SKM-1 treated with dmso at 0.1 percent for 144 hours (cell line): ENCODE measurements around the gene AFAP1.

Experiments used
- DNase-seq: peaks from one replicate; lab custom pipeline; 2025; ENCODE audit not compliant: unreplicated experiment; lab: John Stamatoyannopoulos, UW

Gene AFAP1

GRCh38 chr4:7968262-7968896 lies 28.7 kb upstream of the AFAP1 start:
- DNase-seq: no peak

- DNase-seq: no peak
Measured at GRCh38 chr4:7967501-7968261, 28.0 kb upstream of the AFAP1 start.

GRCh38 chr4:7967063-7967440 lies 27.4 kb upstream of the AFAP1 start:
- no peak for DNase-seq

GRCh38 chr4:7966281-7967062 lies 26.8 kb upstream of the AFAP1 start:
- no peak for DNase-seq

GRCh38 chr4:7964890-7965662 lies 25.4 kb upstream of the AFAP1 start:
- no peak for DNase-seq

DNA sequence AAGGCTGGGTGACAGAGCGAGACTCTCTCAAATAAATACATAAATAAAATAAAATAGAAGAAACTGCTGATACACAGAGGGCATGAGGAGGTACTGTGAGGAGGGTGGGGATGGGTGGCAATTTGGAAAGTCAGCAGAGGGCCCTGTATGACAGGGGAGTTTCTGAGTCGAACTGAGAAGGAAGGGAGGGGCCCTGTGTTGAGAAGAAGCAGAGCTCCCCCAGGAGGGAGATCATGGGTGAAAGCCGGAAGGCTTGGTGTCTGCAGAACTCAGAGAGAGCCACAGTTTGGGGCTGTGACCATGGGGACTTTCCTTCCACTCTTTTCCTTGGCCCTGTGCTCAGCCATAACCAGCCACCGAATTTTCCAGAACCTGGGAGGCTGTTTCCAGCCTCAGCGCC lies 24.8 kb upstream of the AFAP1 start:
- DNase-seq: no peak

GRCh38 chr4:7963691-7964090 lies 24.0 kb upstream of the AFAP1 start:
- no peak for DNase-seq

DNA sequence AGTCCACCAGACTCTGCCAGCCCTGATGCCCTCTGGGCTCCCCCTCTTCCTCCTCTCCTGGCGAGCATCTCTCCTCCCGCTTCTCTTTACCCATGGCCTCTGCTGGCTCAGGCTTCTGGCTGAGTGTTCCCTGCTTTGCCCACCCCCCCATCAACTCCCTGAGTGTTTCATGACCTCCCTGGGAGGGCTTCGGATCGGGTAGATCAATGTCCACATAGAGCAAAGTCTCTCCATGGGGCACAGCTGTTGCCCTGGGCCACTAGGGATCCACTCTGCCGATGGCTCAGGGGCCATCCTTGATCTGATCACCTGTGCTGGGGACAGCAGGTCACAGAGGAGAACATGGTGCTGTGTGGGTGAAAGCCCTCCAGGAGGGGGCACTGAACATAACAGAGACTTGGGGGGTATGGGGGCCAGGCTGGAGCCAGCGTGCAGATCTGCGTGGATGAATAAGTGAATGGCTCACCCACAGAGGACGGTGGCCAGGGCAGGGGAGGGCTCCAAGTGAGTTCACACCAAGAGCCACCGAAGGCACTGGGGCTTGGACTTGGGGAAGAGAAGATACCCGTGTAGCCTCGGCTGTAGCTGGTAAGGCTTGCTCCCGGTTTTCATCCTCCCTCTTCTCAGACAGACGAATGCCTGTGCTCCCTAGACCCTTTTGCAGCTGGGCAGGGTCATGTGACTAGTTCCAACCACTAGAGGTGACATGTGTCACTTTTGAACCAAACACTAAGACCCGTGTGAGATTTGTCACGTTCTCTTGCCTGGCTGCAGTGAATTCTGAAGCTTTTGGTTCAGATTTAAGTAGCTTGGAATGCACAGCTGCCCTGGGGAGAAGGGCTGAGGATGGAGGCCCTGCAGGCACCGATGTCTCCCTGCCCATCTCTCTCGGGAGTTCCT lies 23.2 kb upstream of the AFAP1 start:
- DNase-seq: no peak

- DNase-seq: no peak
Measured at GRCh38 chr4:7960790-7961655, 21.4 kb upstream of the AFAP1 start.

DNA sequence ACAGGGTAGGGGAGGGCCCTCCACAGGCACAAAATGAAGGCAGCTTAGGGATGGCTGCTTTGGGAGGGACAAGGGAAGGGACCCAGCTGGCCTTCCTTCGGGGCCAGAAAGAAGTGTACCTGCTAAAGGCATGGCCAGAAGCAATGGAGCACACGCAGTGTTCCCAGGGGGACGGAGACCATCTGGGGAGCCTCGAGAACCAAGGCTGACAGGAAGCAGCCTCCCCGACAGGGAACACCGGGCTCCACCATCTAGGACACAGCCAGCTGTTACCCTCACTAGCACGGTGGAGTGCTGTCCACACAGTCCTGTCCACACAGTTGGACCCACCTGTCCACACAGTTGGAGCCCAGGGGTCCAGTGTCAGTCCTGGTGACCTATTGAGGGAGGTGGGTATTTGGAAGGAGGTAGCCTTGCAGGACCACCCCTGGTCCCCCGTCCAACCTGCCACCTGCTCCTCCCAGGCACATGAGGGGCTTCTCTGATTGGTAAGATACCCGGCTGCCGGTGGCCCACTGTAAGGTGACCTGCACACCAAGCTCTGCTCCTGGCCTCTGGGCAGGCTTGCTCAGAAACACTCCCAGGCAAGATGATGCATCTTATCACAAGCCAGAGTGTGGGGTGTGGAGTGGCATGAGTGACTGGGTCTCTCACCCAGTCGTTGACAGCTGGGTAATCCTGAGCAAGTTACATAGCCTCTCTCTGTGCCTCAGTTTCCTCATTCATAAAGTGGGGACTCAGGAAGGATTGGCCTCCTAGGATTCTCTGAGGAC lies 20.5 kb upstream of the AFAP1 start:
- no peak for DNase-seq

- no peak for DNase-seq
Measured at GRCh38 chr4:7959078-7959477, 19.4 kb upstream of the AFAP1 start.

- DNase-seq: no peak
Measured at GRCh38 chr4:7956934-7957656, 17.4 kb upstream of the AFAP1 start.

GRCh38 chr4:7956270-7956808 lies 16.7 kb upstream of the AFAP1 start:
- DNase-seq: no peak

- no peak for DNase-seq
Measured at GRCh38 chr4:7955393-7955792, 15.7 kb upstream of the AFAP1 start.

- no peak for DNase-seq
Measured at GRCh38 chr4:7952615-7953014, 13.0 kb upstream of the AFAP1 start.

GRCh38 chr4:7950301-7951092 lies 10.8 kb upstream of the AFAP1 start:
- no peak for DNase-seq

GRCh38 chr4:7949759-7950158 lies 10.1 kb upstream of the AFAP1 start:
- DNase-seq: no peak
